Stimulated activated CD4-positive, alpha-beta T cell treated with anti-CD3 and anti-CD28 coated beads, Interleukin-4, amount 100 ng/mL, for 24 hours (primary cell): ENCODE data around the gene PRDM5.
"Not testable (repeated sequence)": the region's sequence is repeated elsewhere in the genome, so short reads cannot be mapped to it uniquely, and the experiment has no call there.

Experiments used
- DNase-seq: peaks from one replicate; pipeline ENCODE4 v3.0.0-alpha.2; 2020

The PRDM5 gene

DNA sequence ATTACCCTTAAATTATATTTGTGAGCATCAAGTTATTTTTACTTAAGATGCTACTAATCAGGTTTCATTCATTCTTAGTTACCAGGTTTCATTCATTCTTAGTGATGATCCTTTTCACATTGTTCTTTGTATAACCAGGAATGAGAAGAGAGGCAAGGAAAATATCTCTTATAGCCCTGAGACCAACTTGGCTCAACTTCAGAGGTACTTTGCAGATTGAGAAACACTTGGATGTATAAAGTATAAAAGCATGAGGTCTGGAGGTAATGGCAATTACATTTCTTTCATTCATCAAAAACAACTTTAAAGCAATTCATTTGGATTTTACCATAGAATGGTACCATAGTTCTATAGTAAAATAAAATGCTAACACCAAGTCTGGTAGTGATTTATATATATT, 231.0 kb downstream of the PRDM5 start:
- no peak for DNase-seq

DNA sequence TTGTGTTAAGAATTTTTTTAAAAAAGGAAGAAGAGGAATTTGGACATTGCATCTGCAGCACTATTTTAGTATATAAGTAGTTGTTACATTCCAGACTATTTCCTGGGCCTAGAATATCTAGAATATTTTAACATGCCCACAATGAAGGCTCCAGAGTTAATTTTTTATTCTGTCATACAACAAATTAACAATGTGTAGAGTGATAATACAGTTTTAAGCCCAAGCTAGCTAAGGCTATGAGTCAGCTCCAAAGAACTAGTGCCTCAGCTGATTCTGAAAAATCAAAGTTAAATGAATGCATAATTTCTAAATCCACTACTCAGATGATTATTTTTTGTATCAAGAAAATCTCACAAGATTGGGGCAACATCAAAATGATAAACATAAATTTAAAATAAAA, 231.4 kb downstream of the PRDM5 start:
- DNase-seq, result no peak

DNA sequence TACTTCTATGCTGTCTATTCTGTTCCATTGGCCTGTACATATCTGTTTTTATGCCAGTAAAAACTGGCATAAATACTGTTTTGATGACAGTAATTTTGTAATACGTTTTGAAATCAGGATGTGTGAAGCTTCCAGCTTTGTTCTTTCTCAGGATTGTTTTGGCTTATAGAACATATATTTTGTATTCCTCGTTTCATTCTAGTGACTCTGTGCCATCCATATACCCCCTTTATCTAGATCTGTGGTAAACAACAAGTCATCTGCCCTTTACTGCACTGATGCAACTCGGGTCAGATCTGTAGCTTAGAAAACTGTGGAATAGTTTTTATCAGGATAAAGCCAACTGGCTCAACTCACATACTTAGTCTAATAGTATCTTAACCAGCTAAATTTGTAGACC, 233.7 kb downstream of the PRDM5 start:
- DNase-seq, result no peak

DNA sequence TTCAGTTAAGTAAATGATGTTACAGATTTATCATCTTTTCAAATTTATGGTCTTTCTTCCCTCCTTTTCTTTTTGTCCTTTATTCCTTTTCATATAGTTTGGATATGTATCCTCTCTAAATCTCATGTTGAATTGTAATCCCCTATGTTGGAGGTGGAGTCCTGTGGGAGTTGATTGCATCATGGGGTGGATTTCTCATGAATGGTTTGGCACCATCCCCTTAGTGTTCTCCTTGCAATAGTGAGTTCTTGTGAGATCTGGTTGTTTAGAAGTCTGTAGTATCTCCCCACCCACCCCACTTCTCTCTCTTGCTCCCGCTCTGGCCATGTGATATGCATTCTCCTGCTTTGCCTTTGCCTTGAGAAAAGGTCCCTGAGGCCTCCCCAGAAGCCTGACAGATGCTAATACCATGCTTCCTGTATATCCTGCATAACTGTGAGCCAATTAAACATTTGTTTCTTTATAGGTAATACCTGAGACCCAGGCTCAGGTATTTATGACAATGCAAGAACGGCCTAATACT, 236.7 kb downstream of the PRDM5 start:
- no peak for DNase-seq

DNA sequence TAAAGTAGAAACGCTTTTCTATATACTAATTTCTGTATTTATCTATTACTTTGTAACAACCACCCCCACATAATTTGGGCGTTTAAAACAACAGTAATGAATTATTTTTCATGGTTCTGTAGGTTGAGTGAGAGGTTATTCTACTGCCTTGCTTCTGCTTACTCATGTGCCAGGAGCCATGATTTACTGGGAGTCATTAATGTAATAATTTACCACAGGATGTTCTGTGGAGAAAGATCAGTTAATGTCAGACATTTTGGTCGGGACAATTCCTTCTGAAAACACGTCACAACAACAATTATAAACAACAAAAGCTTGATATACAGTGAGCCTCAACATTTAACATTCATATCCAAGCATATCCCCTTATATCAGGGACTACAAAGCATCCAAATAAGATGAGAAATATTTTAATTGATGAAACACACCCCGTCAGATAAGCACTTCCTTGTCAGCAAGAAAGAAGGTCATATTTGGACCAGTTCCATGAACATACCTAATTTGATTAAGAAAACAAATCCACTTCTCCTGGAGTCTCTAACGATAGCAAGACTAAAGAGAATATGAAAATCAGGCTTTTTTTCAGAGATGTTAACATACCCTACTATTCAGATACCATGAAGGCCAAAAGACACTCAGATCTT, 238.5 kb downstream of the PRDM5 start:
- DNase-seq, result no peak

DNA sequence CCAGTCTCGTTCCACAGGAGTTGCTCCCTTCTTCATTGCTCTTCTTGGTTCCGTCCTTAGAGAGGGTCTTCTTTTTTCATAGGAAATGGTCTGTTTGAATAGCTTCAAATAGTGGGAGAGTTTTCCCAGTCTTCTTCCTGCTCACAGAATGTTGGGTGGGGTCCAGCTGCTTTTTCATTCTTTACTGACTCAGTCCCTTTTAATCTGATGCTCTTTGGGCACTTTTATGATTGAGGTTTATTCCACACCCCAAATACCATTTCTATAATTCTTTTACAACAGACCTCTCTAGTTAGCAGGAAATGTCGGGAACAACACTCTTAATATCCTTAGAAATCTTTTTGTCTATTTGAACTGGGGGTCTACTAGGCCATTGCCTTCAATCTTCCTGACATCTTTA, 239.5 kb downstream of the PRDM5 start:
- no peak for DNase-seq

DNA sequence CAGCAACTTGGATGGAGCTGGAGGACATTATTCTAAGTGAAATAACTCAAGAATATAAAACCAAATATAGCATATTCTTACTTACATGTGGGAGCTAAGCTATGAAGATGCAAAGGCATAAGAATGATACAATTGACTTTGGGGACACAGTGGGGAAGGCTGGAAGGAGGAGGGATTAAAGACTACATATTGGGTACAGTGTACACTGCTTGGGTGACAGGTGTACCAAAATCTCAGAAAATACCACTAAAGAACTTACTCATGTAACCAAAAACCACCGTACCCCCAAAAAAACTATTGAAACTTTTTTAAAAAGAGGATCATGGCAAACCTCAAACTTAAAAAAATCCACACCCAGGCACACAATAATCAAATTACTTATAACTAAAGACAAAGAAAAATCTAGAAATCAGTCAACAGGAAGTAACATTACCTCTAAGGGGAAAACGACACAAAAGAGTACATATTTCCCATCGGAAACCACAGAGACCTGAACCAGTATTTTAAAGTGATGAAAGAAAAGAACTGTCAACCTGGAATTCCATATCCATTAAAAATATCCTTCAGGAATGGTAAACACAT, 241.8 kb downstream of the PRDM5 start:
- DNase-seq, result no peak

DNA sequence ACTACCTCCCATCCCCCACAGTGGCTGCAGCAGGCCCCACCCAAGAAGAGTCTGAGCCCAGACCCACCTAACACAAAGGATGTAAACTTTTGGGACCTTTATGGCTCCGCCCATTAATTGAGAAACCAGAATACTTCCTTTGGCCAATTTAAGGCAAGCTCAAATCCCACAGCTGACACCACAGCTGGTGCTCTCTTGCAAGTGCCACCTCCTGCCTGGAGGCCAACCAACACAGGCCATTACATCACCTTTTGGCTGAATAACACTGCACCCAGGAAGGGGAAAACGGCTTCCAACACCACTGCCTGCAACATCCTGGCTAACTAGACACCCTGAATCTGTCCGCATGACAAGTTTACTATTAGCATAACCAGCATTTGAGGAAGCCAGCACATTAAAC, 248.8 kb downstream of the PRDM5 start:
- DNase-seq, result no peak

DNA sequence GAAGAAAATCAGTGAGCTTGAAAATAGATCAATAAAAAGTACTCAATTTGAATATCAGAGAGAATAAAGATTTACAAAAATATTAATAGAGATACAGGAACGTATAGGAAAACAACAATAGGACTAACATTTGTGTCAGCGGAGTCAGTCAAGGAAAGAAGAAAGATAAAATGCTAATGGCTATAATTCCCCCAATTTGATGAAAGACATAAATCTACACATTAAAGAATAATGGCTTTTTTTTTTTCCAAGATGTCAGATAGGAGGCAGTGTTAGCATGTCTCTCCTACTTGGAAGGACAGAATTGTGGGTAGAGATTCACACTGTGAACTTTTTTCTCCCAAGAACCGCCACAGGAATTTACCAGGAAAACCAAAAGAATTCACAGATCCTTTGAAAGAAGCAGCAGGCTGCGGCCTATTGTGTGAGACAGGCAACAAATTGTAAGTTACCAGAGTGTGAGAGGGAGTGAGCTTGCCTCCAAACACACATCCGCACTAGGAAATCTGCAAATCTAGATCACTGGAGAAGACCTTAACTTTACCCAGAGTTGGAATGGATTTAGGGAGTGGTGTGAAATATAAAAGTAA, 249.9 kb downstream of the PRDM5 start:
- DNase-seq, result no peak

DNA sequence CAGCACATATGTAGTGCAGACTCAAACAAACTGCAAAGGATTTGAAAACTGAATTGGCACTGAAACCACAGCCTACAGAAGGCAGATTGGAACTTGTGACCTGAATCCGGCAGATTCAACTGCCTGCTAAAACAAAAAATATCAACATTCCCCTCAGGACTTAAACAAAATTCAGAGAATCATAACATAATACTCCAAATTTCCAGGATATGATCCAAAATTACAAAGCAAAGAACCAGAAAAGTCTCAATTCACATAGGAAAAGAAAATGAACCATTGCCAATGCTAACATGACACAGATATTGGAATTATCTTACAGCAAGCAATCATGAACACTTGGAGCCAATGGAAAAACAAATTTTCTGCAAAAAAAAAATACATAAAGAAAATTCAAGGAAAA, 250.4 kb downstream of the PRDM5 start:
- DNase-seq, result no peak

DNA sequence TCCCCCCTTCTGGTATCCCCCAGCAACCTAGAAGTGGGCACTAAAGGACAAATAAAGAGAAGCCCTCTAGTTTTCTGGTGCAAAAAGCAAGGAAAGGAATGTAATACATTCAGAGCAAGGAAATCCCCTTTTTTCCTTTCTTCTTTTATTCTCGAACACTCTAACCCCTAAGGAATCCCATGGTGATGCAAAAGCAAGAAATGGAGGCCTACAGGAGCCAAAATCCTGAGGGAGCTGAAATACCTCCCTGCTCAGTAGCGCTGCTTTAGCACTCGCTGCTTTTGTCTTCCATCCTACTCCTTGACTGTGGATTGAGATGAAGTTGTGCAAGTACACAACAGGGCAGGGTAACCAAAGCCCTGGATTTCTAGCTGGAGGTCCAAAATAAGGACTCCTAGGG, 251.0 kb downstream of the PRDM5 start:
- DNase-seq, result no peak

DNA sequence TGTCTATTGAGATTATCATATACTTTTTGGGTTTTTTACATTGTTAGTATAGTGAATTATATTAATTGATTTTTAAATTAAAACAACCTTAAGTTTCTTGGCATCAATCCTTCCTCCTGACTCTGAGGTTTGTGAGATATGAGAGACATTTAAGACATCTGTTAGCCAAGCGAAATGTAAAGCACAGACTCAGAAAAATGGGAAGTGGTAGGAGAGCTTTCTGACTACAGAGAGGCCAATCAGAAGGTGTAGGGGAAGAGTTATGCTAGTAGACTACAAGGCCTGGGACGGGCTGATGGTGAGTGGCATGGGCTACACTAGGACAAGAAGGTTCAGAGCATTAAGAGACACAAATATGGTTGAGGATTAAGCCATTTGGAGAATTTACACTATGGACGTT, 255.4 kb downstream of the PRDM5 start:
- DNase-seq, result no peak

DNA sequence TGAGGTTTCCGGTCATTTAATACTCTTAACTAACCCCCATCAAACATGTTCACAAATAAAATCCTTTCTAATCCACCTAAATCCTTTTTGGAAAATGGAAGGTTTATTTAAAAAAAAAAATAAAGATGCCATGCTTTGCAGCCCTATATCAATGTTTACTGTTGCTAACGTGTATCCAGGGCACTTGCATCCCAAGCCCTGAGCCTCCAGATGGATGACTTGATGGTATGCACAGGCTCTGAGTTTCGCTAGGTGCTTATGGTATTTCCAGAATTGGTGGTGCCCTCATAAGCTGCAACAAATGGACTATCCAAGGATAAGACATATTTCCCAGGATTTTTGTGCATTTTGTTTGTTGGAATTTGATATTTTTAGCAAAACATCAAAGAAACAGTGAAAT, 257.7 kb downstream of the PRDM5 start:
- DNase-seq, result no peak

DNA sequence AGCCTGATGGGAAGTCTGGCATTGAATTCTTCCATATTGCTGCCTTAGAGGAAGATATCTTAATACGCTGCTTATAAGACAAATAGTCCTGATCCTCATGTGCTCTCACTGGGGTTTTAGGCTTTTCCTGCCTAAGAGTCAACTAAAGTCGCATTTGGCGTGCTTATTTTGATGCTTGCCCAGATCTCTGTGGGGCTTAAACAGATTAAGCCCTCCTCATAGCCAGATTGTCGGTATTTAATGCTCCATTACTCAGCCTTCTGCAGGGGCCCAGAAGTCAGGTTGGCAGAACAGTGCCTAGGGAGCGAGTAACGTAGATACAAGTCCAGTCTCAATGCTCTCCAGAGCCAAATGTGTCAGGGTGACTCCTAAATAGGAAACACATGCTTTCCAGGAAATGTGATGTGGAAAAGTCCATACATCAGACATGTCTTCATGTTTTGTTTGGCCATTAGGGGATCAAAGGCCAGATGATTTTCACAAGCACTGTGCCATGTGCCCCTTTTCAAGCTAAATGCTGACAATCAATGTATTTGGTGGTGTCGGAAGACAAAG, 262.8 kb downstream of the PRDM5 start:
- DNase-seq, result no peak

DNA sequence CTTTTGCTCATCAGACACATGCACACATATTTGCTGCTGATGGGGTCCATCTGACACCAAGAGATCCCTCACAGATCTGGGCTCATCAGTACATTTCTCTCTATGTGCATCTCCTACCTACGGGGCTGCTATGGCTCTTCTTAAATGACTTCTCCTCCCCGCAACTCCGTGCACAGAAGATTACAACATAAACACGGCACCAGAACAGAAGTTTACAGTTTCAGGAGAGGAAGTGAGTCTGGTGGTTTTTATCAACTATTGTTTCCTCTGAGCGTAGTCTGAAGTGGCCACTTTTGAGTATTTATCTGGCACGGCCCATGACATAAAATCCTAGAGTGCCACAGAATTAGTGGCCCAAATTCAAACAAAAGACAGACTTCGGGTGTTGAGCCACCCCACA, 263.8 kb downstream of the PRDM5 start:
- DNase-seq, result no peak

DNA sequence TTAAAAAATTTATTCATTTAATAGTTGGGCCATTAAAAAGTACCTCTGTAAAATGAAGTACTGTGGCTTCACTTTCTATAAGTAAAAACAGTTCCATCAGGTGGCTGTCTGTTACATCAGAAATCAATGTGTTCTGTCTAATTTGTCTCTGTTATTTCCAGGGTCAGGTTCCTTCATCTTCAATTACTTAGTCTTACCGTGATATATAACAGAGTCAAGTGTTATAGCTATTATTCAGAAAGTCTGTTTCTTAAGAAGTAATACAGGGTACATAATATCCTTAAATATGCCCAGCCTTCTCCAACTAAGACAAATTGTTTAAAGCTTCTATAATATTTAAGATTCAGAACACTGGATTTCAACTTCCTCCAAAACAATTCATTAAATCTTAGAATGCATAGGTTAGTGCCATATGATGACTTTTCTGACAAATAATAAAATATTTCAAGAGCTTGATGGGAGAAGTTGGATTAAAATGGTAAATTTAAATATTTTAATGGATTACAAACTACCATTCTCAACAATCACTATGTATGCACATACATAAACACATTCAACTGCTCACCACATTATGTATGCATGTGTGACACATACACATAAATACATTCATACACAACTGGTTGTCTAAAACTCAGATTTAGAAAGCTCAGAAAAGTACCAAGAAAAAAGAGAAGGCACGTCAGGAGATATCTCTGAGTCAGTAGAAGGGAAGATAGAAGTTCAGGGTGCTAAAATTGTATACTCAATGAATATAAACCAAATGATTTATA, 268.5 kb downstream of the PRDM5 start:
- no peak for DNase-seq

DNA sequence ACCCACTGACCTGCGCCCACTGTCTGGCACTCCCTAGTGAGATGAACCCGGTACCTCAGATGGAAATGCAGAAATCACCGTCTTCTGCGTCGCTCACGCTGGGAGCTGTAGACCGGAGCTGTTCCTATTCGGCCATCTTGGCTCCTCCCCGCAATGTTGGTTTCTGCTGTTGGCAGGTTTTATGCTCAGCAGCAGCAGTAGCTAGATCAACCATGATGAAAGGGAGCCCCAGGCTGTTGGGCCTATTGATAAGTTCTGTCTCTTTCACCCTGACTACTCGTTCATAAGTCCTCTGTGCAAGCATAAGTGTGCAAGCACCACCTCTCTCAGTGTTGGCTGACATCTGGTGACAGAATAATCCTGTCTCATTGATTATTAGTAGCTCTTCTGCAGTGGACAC, 274.2 kb downstream of the PRDM5 start:
- not testable (repeated sequence) for DNase-seq
